ENCODE data around the gene ELL2.

GRCh38 chr5:95961617-95962474 lies at the start of gene ELL2:
- TF ChIP-seq CTCF (IDR thresholded peaks at IDR 0.05) = no peak
- no peak for TF ChIP-seq EZH2 (IDR thresholded peaks at IDR 0.05; ENCODE audit: borderline replicate concordance, insufficient read depth, low read depth, low read length, poor library complexity, severe bottlenecking)
